Epithelial cell of proximal tubule (primary cell): ENCODE data around the gene FARP1. TPM values are rescaled to one million over a fixed set of nuclear protein-coding genes. Genes with fewer than 3 reads are reported as not detected.

Experiments
- DNase-seq: peaks from one replicate; pipeline ENCODE4 v3.0.0-alpha.2; 2011; ENCODE audit warnings: low read depth
- H3K4me3 ChIP-seq: 2 replicates; pipeline ENCODE4 v1.5.1; 2011; ENCODE audit warnings: low read depth, mild to moderate bottlenecking, low read length
- CTCF ChIP-seq: conservative IDR thresholded peaks from 2 replicates; pipeline ENCODE4 v1.5.1; 2012; ENCODE audit warnings: low read depth, mild to moderate bottlenecking, low read length
- total RNA-seq: library from RNA; depleted of rRNA; stranded (reverse); fragments of >200 nt; gene quantifications from 2 replicates; pipeline ENCODE4 v1.2.3, GENCODE V29; 2015

Gene FARP1
- total RNA-seq, 1 donor from 2014 or later = 97.0 TPM

GRCh38 chr13:98459721-98460370 is 317.0 kb downstream of the FARP1 start:
- TF ChIP-seq CTCF = no peak
- no peak overlapping the region for H3K4me3 ChIP-seq
- no peak for DNase-seq

- DNase-seq = no peak
- H3K4me3 ChIP-seq = no peak overlapping the region
- no peak for TF ChIP-seq CTCF
These were observed 317.6 kb downstream of the FARP1 start for GRCh38 chr13:98460516-98460915.

- TF ChIP-seq CTCF = no peak
- no peak overlapping the region for H3K4me3 ChIP-seq
- no peak for DNase-seq
These were observed 318.8 kb downstream of the FARP1 start for GRCh38 chr13:98461486-98462240.

- no peak for DNase-seq
- TF ChIP-seq CTCF = no peak
- H3K4me3 ChIP-seq = no peak overlapping the region
These were observed 319.5 kb downstream of the FARP1 start for GRCh38 chr13:98462241-98462882.

GRCh38 chr13:98462946-98463345 is 320.1 kb downstream of the FARP1 start:
- H3K4me3 ChIP-seq = no peak overlapping the region
- no peak for DNase-seq
- TF ChIP-seq CTCF = no peak

GRCh38 chr13:98466634-98467236 is 323.8 kb downstream of the FARP1 start:
- peak; percentile 86 for TF ChIP-seq CTCF
- H3K4me3 ChIP-seq = no peak overlapping the region
- no peak for DNase-seq
